Breast epithelium (tissue), 3 donors: Measurements from ENCODE around the gene HNRNPDL.

Source experiments
- CTCF ChIP-seq, 3 donors: fragments of 450-650 bp; IDR thresholded peaks; one replicate each; pipeline ENCODE4 v1.5.1; 2016 to 2017; ENCODE audit warnings: antibody characterized with exemption in 3 of 3, mild to moderate bottlenecking in 3 of 3, moderate library complexity in 3 of 3
- POLR2A ChIP-seq: fragments of 450-650 bp; IDR thresholded peaks from one replicate; pipeline ENCODE4 v1.6.1; 2016; ENCODE audit warnings: antibody characterized with exemption, mild to moderate bottlenecking, moderate library complexity
- POLR2AphosphoS5 ChIP-seq, 3 donors: sonication (generic); formaldehyde crosslinking; IDR thresholded peaks; one replicate each; pipeline ENCODE4 v1.6.1; 2017; ENCODE audit warnings: antibody characterized with exemption in 3 of 3

GRCh38 chr4:82431831-82432230 lies 1.6 kb upstream of the HNRNPDL start:
- TF ChIP-seq CTCF (IDR thresholded peaks at IDR 0.05) (no peak), POLR2AphosphoS5 (IDR thresholded peaks at IDR 0.05) (no peak), POLR2A (no peak)
